ENCODE results near the gene GALM.

- TF ChIP-seq CTCF (IDR thresholded peaks at IDR 0.05) (no peak), POLR2A (IDR thresholded peaks at IDR 0.05) (no peak), EP300 (IDR thresholded peaks at IDR 0.05) (no peak)
These were observed 41.0 kb downstream of the GALM start for GRCh38 chr2:38706846-38707345.
